Mucosa of descending colon (tissue), 3 donors: ENCODE data around the gene VPS33A. TPM values are rescaled to one million over a fixed set of nuclear protein-coding genes. Genes with fewer than 3 reads are reported as not detected.

ENCODE experiments used
- ATAC-seq: fragments of 200-7000 bp; cut with Tn5 transposase; one replicate; pipeline ENCODE4 v1.9.1; 2020; ENCODE audit warnings: mild to moderate bottlenecking, moderate library complexity
- DNase-seq, 3 donors: peaks; one replicate each; pipeline ENCODE4 v3.0.0-alpha.2; 2020
- H3K36me3 ChIP-seq: fragments of 200-600 bp; one replicate; pipeline ENCODE4 v1.8.0; 2021; ENCODE audit warnings: low read depth, mild to moderate bottlenecking
- H3K4me1 ChIP-seq: fragments of 200-600 bp; one replicate; pipeline ENCODE4 v1.8.0; 2021; ENCODE audit warnings: low read depth, mild to moderate bottlenecking
- H3K4me3 ChIP-seq: fragments of 200-600 bp; one replicate; pipeline ENCODE4 v1.8.0; 2021; ENCODE audit warnings: mild to moderate bottlenecking
- H3K9me3 ChIP-seq: fragments of 200-600 bp; one replicate; pipeline ENCODE4 v1.8.0; 2021; ENCODE audit warnings: mild to moderate bottlenecking
- CTCF ChIP-seq: fragments of 200-600 bp; IDR thresholded peaks from one replicate; pipeline ENCODE4 v1.8.0; 2022; ENCODE audit warnings: antibody characterized with exemption, mild to moderate bottlenecking
- intact Hi-C, 2 donors: fragments of 100-400 bp; cut with DNase I in 1 of 2; cut with micrococcal nuclease in 1 of 2; formaldehyde crosslinking; loops; one replicate each; pipeline versions ENCODE4 v1.11.0 to v1.11.1; 2022; cut with DNase I, micrococcal nuclease
- total RNA-seq, 3 donors: library from RNA; stranded (reverse); fragmentation: NEBNext Ultra II Directional in 2 of 3; extraction: Animal tissue kit (Norgen Biotek cat#: 25700) in 2 of 3; gene quantifications; one replicate each; pipeline versions ENCODE4 v1.2.1 to v1.2.4, GENCODE V29; 2021 to 2023
- donor health status: DM: no; HTN: no; CAD: no; lungs with moderate emphysema.
- donor health status: DM: no; HTN: no; CAD: no.
- donor health status: DM: no; HTN: yes; CAD: no.

Gene VPS33A
- total RNA-seq, 3 donors from 2014 or later: 19.5 to 22.8 (median 22.4) TPM

- intact Hi-C loops: no loop called here
- no peaks in the 10 kb centered on the region for H3K36me3 ChIP-seq
- peaks cover 5% of the 10 kb centered on the region for H3K4me1 ChIP-seq
- ATAC-seq (no peak), DNase-seq (no peak)
- no peak for TF ChIP-seq CTCF
- H3K4me3 ChIP-seq: no peak overlapping the region
- no peaks in the 10 kb centered on the region for H3K9me3 ChIP-seq
Measured at GRCh38 chr12:122207391-122207790, 58.9 kb downstream of the VPS33A start.

GRCh38 chr12:122206976-122207375 is 59.3 kb downstream of the VPS33A start:
- H3K4me1 ChIP-seq: peaks cover 5% of the 10 kb centered on the region
- no peak for TF ChIP-seq CTCF
- no peaks in the 10 kb centered on the region for H3K36me3 ChIP-seq
- intact Hi-C loops: no loop called here
- no peaks in the 10 kb centered on the region for H3K9me3 ChIP-seq
- no peak overlapping the region for H3K4me3 ChIP-seq
- ATAC-seq: no peak
- no peak for DNase-seq

- H3K4me1 ChIP-seq: peaks cover 5% of the 10 kb centered on the region
- no peak overlapping the region for H3K4me3 ChIP-seq
- TF ChIP-seq CTCF: no peak
- H3K9me3 ChIP-seq: no peaks in the 10 kb centered on the region
- intact Hi-C loops: no loop called here
- no peaks in the 10 kb centered on the region for H3K36me3 ChIP-seq
- DNase-seq (no peak), ATAC-seq (no peak)
Measured at GRCh38 chr12:122206111-122206881, 60.0 kb downstream of the VPS33A start.

- intact Hi-C loops: no loop called here
- no peak for ATAC-seq
- peaks cover 8% of the 10 kb centered on the region for H3K4me1 ChIP-seq
- no peaks in the 10 kb centered on the region for H3K36me3 ChIP-seq
- no peak overlapping the region for H3K4me3 ChIP-seq
- no peaks in the 10 kb centered on the region for H3K9me3 ChIP-seq
- DNase-seq: no peak
- no peak for TF ChIP-seq CTCF
Measured at GRCh38 chr12:122205053-122205925, 61.0 kb downstream of the VPS33A start.

- Histone ChIP-seq H3K4me3 (no peak overlapping the region), H3K9me3 (no peaks in the 10 kb centered on the region), H3K4me1 (peaks cover 8% of the 10 kb centered on the region), H3K36me3 (no peaks in the 10 kb centered on the region)
- DNase-seq: no peak
- intact Hi-C loops: no loop called here
- peak; percentile 2 for ATAC-seq
- TF ChIP-seq CTCF: no peak
Measured at GRCh38 chr12:122204167-122205052, 61.9 kb downstream of the VPS33A start.
